SK-N-SH (cell line): ENCODE data around the gene COL2A1. TPM values are rescaled to one million over a fixed set of nuclear protein-coding genes. Genes with fewer than 3 reads are reported as not detected.

ENCODE experiments used
- CTCF ChIA-PET: fragments of 300-600, 350-600 bp; formaldehyde crosslinking; extraction: SDS; loops from one replicate; lab custom pipeline; 2021; lab: Yijun Ruan, JAX
- POLR2A ChIA-PET: fragments of 350-600 bp; sonication (Branson Sonifier 250); formaldehyde crosslinking; extraction: SDS; loops from one replicate; lab custom pipeline; 2020; ENCODE audit warnings: antibody characterized with exemption, inconsistent platforms; lab: Yijun Ruan, JAX
- DNase-seq: peaks from one replicate; pipeline ENCODE4 v3.0.0; 2012
- H2AFZ ChIP-seq: fragments of 200-600 bp; sonication (generic); 2 replicates; pipeline ENCODE4 v1.8.1; 2016; ENCODE audit warnings: antibody characterized with exemption, mild to moderate bottlenecking, low read depth
- H3F3A ChIP-seq: fragments of 200-600 bp; sonication (generic); replicated peaks from 2 replicates; pipeline ENCODE3; 2016; ENCODE audit warnings: antibody characterized with exemption, mild to moderate bottlenecking; ENCODE audit not compliant: insufficient read depth
- H3K27ac ChIP-seq, 2 experiments: fragments of 200-500 bp in 1 of 2; fragments of 200-600 bp in 1 of 2; sonication (Bioruptor generic) in 1 of 2; sonication (generic), shearing (Covaris generic) in 1 of 2; 2 replicates each; pipeline versions ENCODE4 v1.5.1 to v1.6.1; 2014 to 2016; ENCODE audit warnings: low read depth in 2 of 2, inconsistent platforms in 1 of 2, low read length in 1 of 2, mild to moderate bottlenecking in 1 of 2, mixed read lengths in 1 of 2
- H3K27me3 ChIP-seq: fragments of 200-600 bp; sonication (generic), shearing (Covaris generic); 2 replicates; pipeline ENCODE4 v1.6.1; 2016; ENCODE audit warnings: mixed run types; ENCODE audit not compliant: insufficient read depth
- H3K36me3 ChIP-seq, 2 experiments: fragments of 200-500 bp in 1 of 2; fragments of 200-600 bp in 1 of 2; sonication (Bioruptor generic) in 1 of 2; sonication (generic) in 1 of 2; replicated peaks in 1 of 2; 2 replicates each; pipeline versions ENCODE3 to v1.5.1; 2014 to 2016; ENCODE audit warnings: low read length in 1 of 2, mild to moderate bottlenecking in 1 of 2; ENCODE audit not compliant: insufficient read depth in 2 of 2, control insufficient read depth in 1 of 2
- H3K4me1 ChIP-seq, 2 experiments: fragments of 200-500 bp in 1 of 2; fragments of 200-600 bp in 1 of 2; sonication (Bioruptor generic) in 1 of 2; sonication (generic), shearing (Covaris generic) in 1 of 2; 2 replicates each; pipeline versions ENCODE4 v1.5.1 to v1.6.1; 2014 to 2016; ENCODE audit warnings: low read depth in 1 of 2, low read length in 1 of 2, mixed run types in 1 of 2; ENCODE audit not compliant: insufficient read depth in 2 of 2, control insufficient read depth in 1 of 2
- H3K4me2 ChIP-seq: fragments of 200-600 bp; sonication (generic), shearing (Covaris generic); 2 replicates; pipeline ENCODE4 v1.6.1; 2017; ENCODE audit warnings: mixed run types
- H3K4me3 ChIP-seq, 2 experiments: fragments of 200-500 bp in 1 of 2; fragments of 200-600 bp in 1 of 2; sonication (Bioruptor generic) in 1 of 2; sonication (generic), shearing (Covaris generic) in 1 of 2; 2 replicates each; pipeline versions ENCODE4 v1.5.1 to v1.8.1; 2014 to 2016; ENCODE audit warnings: low read depth in 2 of 2, inconsistent platforms in 1 of 2, low read length in 1 of 2, mild to moderate bottlenecking in 1 of 2, mixed read lengths in 1 of 2, moderate library complexity in 1 of 2
- H3K79me2 ChIP-seq: fragments of 200-600 bp; sonication (generic); 2 replicates; pipeline ENCODE4 v1.8.1; 2017; ENCODE audit warnings: mild to moderate bottlenecking; ENCODE audit not compliant: insufficient read depth
- H3K9ac ChIP-seq: fragments of 200-600 bp; sonication (generic); 2 replicates; pipeline ENCODE4 v1.6.1; 2017; ENCODE audit warnings: mixed run types
- H3K9me2 ChIP-seq: fragments of 200-600 bp; sonication (generic); 2 replicates; pipeline ENCODE4 v1.6.1; 2017; ENCODE audit warnings: mixed run types
- H3K9me3 ChIP-seq: fragments of 200-600 bp; sonication (generic); 2 replicates; pipeline ENCODE4 v1.6.1; 2017; ENCODE audit warnings: mixed run types, mild to moderate bottlenecking, moderate library complexity
- H4K20me1 ChIP-seq: fragments of 200-600 bp; sonication (generic); 2 replicates; pipeline ENCODE4 v1.6.1; 2017; ENCODE audit warnings: mild to moderate bottlenecking, mixed run types; ENCODE audit not compliant: insufficient read depth
- EP300 ChIP-seq, 2 experiments: IDR thresholded peaks; 2 replicates each; pipeline versions ENCODE4 v1.4.0 to v1.6.1; 2012; ENCODE audit warnings: borderline replicate concordance in 1 of 2, low read depth in 1 of 2, low read length in 1 of 2
- FOXJ3 ChIP-seq: sonication (generic); formaldehyde crosslinking; IDR thresholded peaks from 2 replicates; pipeline ENCODE4 v1.5.1; 2020; ENCODE audit warnings: mild to moderate bottlenecking, missing genetic modification reagents
- FOXM1 ChIP-seq: IDR thresholded peaks from 2 replicates; pipeline ENCODE4 v1.4.0; 2012; ENCODE audit warnings: low read depth, mild to moderate bottlenecking
- GABPA ChIP-seq: IDR thresholded peaks from 2 replicates; pipeline ENCODE4 v1.4.0; 2012; ENCODE audit warnings: low read depth, mild to moderate bottlenecking
- JUND ChIP-seq: IDR thresholded peaks from 2 replicates; pipeline ENCODE4 v1.4.0; 2012
- MAX ChIP-seq: IDR thresholded peaks from 2 replicates; pipeline ENCODE4 v1.4.0; 2012; ENCODE audit warnings: low read depth
- MEF2A ChIP-seq: IDR thresholded peaks from 2 replicates; pipeline ENCODE4 v1.4.0; 2012; ENCODE audit warnings: low read depth, borderline replicate concordance
- MXI1 ChIP-seq: IDR thresholded peaks from 2 replicates; pipeline ENCODE4 v1.6.1; 2012; ENCODE audit warnings: mild to moderate bottlenecking, low read depth, low read length, improper control_type of control experiment
- NRF1 ChIP-seq: IDR thresholded peaks from 2 replicates; pipeline ENCODE4 v1.6.1; 2012; ENCODE audit warnings: low read depth, mild to moderate bottlenecking, low read length
- PBX3 ChIP-seq: IDR thresholded peaks from 2 replicates; pipeline ENCODE4; 2012
- RAD21 ChIP-seq: IDR thresholded peaks from 2 replicates; pipeline ENCODE4 v1.6.1; 2012; ENCODE audit warnings: mild to moderate bottlenecking, low read length
- RCOR1 ChIP-seq: fragments of 150-350 bp; IDR thresholded peaks from 2 replicates; pipeline ENCODE4 v1.6.1; 2017; ENCODE audit warnings: antibody characterized with exemption, low read length
- RFX5 ChIP-seq: IDR thresholded peaks from 2 replicates; pipeline ENCODE4 v1.6.1; 2012; ENCODE audit warnings: mild to moderate bottlenecking, improper control_type of control experiment, low read length
- RXRA ChIP-seq: IDR thresholded peaks from 2 replicates; pipeline ENCODE4 v1.4.0; 2012; ENCODE audit warnings: low read depth, mild to moderate bottlenecking, borderline replicate concordance
- SMC3 ChIP-seq: IDR thresholded peaks from 2 replicates; pipeline ENCODE4 v1.6.1; 2012; ENCODE audit warnings: low read depth, low read length, improper control_type of control experiment
- TAF1 ChIP-seq: IDR thresholded peaks from 2 replicates; pipeline ENCODE4 v1.6.1; 2012; ENCODE audit warnings: low read depth, mild to moderate bottlenecking, low read length, moderate library complexity, borderline replicate concordance
- TEAD4 ChIP-seq: IDR thresholded peaks from 2 replicates; pipeline ENCODE4 v1.4.0; 2012; ENCODE audit warnings: mild to moderate bottlenecking, borderline replicate concordance; ENCODE audit not compliant: insufficient read depth
- USF1 ChIP-seq: IDR thresholded peaks from 2 replicates; pipeline ENCODE4 v1.4.0; 2012; ENCODE audit warnings: low read depth, borderline replicate concordance
- USF2 ChIP-seq: fragments of 150-350 bp; IDR thresholded peaks from 2 replicates; pipeline ENCODE4 v1.6.1; 2017; ENCODE audit warnings: antibody characterized with exemption, low read length, low read depth, borderline replicate concordance
- ZBTB33 ChIP-seq: IDR thresholded peaks from 2 replicates; pipeline ENCODE4 v1.4.0; 2012; ENCODE audit warnings: low read depth, borderline replicate concordance
- WGBS: methylation state at CpG from one replicate; pipeline ENCODE4 v1.1.6; 2017; ENCODE audit warnings: low lambda C conversion rate; 5-methylcytosine and 5-hydroxymethylcytosine counted together
- polyA plus RNA-seq, 3 experiments: library from polyadenylated mRNA; depleted of rRNA; stranded (reverse); fragments of >200 nt; gene quantifications; 2 replicates each; pipeline ENCODE4 v1.2.3, GENCODE V29; 2012

The COL2A1 gene
- polyA plus RNA-seq, 1 of the 3 experiments (the other 2 are of a cell fraction) = 0.02 TPM

GRCh38 chr12:47987411-47988072 is 16.7 kb downstream of the COL2A1 start:
- POLR2A ChIA-PET = no interaction called here
- H3K9me2 ChIP-seq = no peaks in the 10 kb centered on the region
- H3K9me3 ChIP-seq = no peaks in the 10 kb centered on the region
- H3K36me3 ChIP-seq = no peaks in the 10 kb centered on the region
- H3K9ac ChIP-seq = no peak overlapping the region
- H3F3A ChIP-seq = no peaks in the 10 kb centered on the region
- no peaks in the 10 kb centered on the region for H4K20me1 ChIP-seq
- TF ChIP-seq RAD21 (no peak), SMC3 (no peak), FOXJ3 (no peak), TEAD4 (no peak), RXRA (no peak), GABPA (no peak), RCOR1 (no peak), RFX5 (no peak), JUND (no peak), TAF1 (no peak), MEF2A (no peak), USF2 (no peak), FOXM1 (no peak), PBX3 (no peak), EP300 (IDR thresholded peaks at IDR 0.05; ENCODE audit: borderline replicate concordance in 1 of 2, low read depth in 1 of 2, low read length in 1 of 2) (no peak), ZBTB33 (no peak), MAX (no peak), USF1 (no peak), MXI1 (no peak), NRF1 (no peak)
- CTCF ChIA-PET = no interaction called here
- no peak overlapping the region for H3K4me3 ChIP-seq
- no peak for DNase-seq
- no peaks in the 10 kb centered on the region; the same call in 1 of the 2 replicates for H3K27me3 ChIP-seq
- WGBS = 80% methylated on average over 14 of the region's 14 CpGs
- H3K27ac ChIP-seq = no peak overlapping the region
- no peak overlapping the region for H3K4me2 ChIP-seq
- peaks cover 0 to 39% of the 10 kb centered on the region in 2 experiments; a peak in 2 of 4 replicates for H3K4me1 ChIP-seq
- H2AFZ ChIP-seq = no peak overlapping the region
- H3K79me2 ChIP-seq = no peaks in the 10 kb centered on the region
